Common myeloid progenitor, CD34-positive (primary cell): ENCODE results near the gene FBLN1.

ENCODE experiments used
- CTCF ChIA-PET: fragments of 350-600 bp; sonication (Branson Sonifier 250); formaldehyde crosslinking; loops from one replicate; lab custom pipeline; 2021; ENCODE audit warnings: antibody characterized with exemption; lab: Charles Lee
- POLR2A ChIA-PET: fragments of 350-600 bp; sonication (Branson Sonifier 250); formaldehyde crosslinking; loops from one replicate; lab custom pipeline; 2021; ENCODE audit warnings: antibody characterized with exemption; lab: Charles Lee
- DNase-seq, 3 donors: peaks; one replicate each; pipeline versions ENCODE4 v3.0.0 to v3.0.0-alpha.2; 2013
- H3K27ac ChIP-seq, 2 experiments: 1 replicate in 1 of 2; 2 replicates in 1 of 2; pipeline ENCODE4 v1.7.0; 2013; ENCODE audit warnings: inconsistent platforms in 2 of 2, low read length in 2 of 2, mild to moderate bottlenecking in 2 of 2, low read depth in 1 of 2, moderate library complexity in 1 of 2; ENCODE audit not compliant: severe bottlenecking in 2 of 2, insufficient read depth in 1 of 2, poor library complexity in 1 of 2
- H3K27me3 ChIP-seq, 5 experiments: replicated peaks in 2 of 5; 1 replicate in 3 of 5; 2 replicates in 2 of 5; pipeline versions ENCODE4 v1.6.1 to v1.7.0; 2013; ENCODE audit warnings: low read length in 4 of 5, mild to moderate bottlenecking in 2 of 5, moderate library complexity in 2 of 5, inconsistent platforms in 1 of 5; ENCODE audit not compliant: insufficient read depth in 5 of 5, control insufficient read depth in 4 of 5
- H3K36me3 ChIP-seq, 4 experiments: 1 replicate in 2 of 4; 2 replicates in 2 of 4; pipeline versions ENCODE4 v1.6.1 to v1.7.0; 2013; ENCODE audit warnings: low read length in 3 of 4, control low read depth in 1 of 4, mild to moderate bottlenecking in 1 of 4; ENCODE audit not compliant: control insufficient read depth in 4 of 4, insufficient read depth in 4 of 4
- H3K4me1 ChIP-seq, 4 experiments: 1 replicate in 3 of 4; 2 replicates in 1 of 4; pipeline versions ENCODE4 v1.6.1 to v1.7.1; 2013; ENCODE audit warnings: low read length in 3 of 4, mild to moderate bottlenecking in 3 of 4, control low read depth in 1 of 4, inconsistent platforms in 1 of 4, moderate library complexity in 1 of 4; ENCODE audit not compliant: control insufficient read depth in 4 of 4, insufficient read depth in 4 of 4; ENCODE audit errors: control extremely low read depth in 1 of 4
- H3K4me3 ChIP-seq, 7 experiments: 1 replicate in 4 of 7; 2 replicates in 3 of 7; pipeline versions ENCODE4 v1.5.1 to v1.7.0; 2013; ENCODE audit warnings: mild to moderate bottlenecking in 7 of 7, low read length in 6 of 7, moderate library complexity in 6 of 7, inconsistent platforms in 2 of 7, low read depth in 2 of 7, control low read depth in 1 of 7; ENCODE audit not compliant: insufficient read depth in 4 of 7, control insufficient read depth in 1 of 7; ENCODE audit errors: extremely low read depth in 1 of 7
- H3K9me3 ChIP-seq, 5 experiments: 1 replicate in 4 of 5; 2 replicates in 1 of 5; pipeline versions ENCODE4 v1.6.1 to v1.7.1; 2013; ENCODE audit warnings: low read length in 4 of 5, mild to moderate bottlenecking in 2 of 5, inconsistent platforms in 1 of 5, low read depth in 1 of 5, moderate library complexity in 1 of 5; ENCODE audit not compliant: control insufficient read depth in 4 of 5, insufficient read depth in 2 of 5; ENCODE audit errors: control extremely low read depth in 1 of 5
- WGBS: methylation state at CpG from one replicate; pipeline ENCODE4 v1.1.5; 2013; ENCODE audit not compliant: insufficient coverage; 5-methylcytosine and 5-hydroxymethylcytosine counted together

FBLN1 gene

GRCh38 chr22:45518580-45518991, 15.9 kb downstream of the FBLN1 start:
- Histone ChIP-seq H3K27ac (no peak overlapping the region), H3K4me3 (no peak overlapping the region)
- POLR2A ChIA-PET, result no interaction called here

GRCh38 chr22:45521178-45521577, 18.5 kb downstream of the FBLN1 start:
- WGBS, result 98% methylated on average over 5 of the region's 5 CpGs

More at GRCh38 chr22:45518580-45518991, 15.9 kb downstream of the FBLN1 start:
- H3K9me3 ChIP-seq, result no peaks in the 10 kb centered on the region
- CTCF ChIA-PET, result interaction anchor here (0.8 to 1.1 kb wide), 2 partner anchors 10 to 34 kb away, joined by 3 to 4 read pairs; no protein-coding TSS in a partner anchor
- no peak for DNase-seq
- no peaks in the 10 kb centered on the region for H3K4me1 ChIP-seq
- H3K27me3 ChIP-seq, result no peaks in the 10 kb centered on the region
- H3K36me3 ChIP-seq, result no peaks in the 10 kb centered on the region
- 98% methylated on average over 16 of the region's 17 CpGs for WGBS

GRCh38 chr22:45522462-45522861, 19.8 kb downstream of the FBLN1 start:
- Histone ChIP-seq H3K4me3 (no peak overlapping the region), H3K27me3 (no peaks in the 10 kb centered on the region), H3K4me1 (no peaks in the 10 kb centered on the region), H3K27ac (no peak overlapping the region), H3K36me3 (no peaks in the 10 kb centered on the region), H3K9me3 (no peaks in the 10 kb centered on the region)
- WGBS, result 89% methylated on average over 5 of the region's 5 CpGs
- ChIA-PET POLR2A (no interaction called here), CTCF (no interaction called here)
- no peak for DNase-seq

More at GRCh38 chr22:45521178-45521577, 18.5 kb downstream of the FBLN1 start:
- H3K27ac ChIP-seq, result no peak overlapping the region
- H3K4me1 ChIP-seq, result no peaks in the 10 kb centered on the region
- H3K27me3 ChIP-seq, result no peaks in the 10 kb centered on the region
- ChIA-PET POLR2A (no interaction called here), CTCF (no interaction called here)
- H3K9me3 ChIP-seq, result no peaks in the 10 kb centered on the region
- no peak overlapping the region for H3K4me3 ChIP-seq
- no peak for DNase-seq
- H3K36me3 ChIP-seq, result no peaks in the 10 kb centered on the region

GRCh38 chr22:45524157-45524556, 21.5 kb downstream of the FBLN1 start:
- Histone ChIP-seq H3K36me3 (no peaks in the 10 kb centered on the region), H3K27me3 (no peaks in the 10 kb centered on the region), H3K4me1 (no peaks in the 10 kb centered on the region), H3K9me3 (no peaks in the 10 kb centered on the region), H3K27ac (no peak overlapping the region), H3K4me3 (no peak overlapping the region)
- DNase-seq, result no peak
- POLR2A ChIA-PET, result interaction anchor here (0.6 kb wide), 1 partner anchor 1398 kb away, joined by 3 read pairs; no protein-coding TSS in a partner anchor
- CTCF ChIA-PET, result interaction anchor here (1.5 kb wide), 1 partner anchor 25 kb away, joined by 3 read pairs; no protein-coding TSS in a partner anchor
- 93% methylated on average over 4 of the region's 6 CpGs for WGBS

- no peaks in the 10 kb centered on the region for H3K9me3 ChIP-seq
- ChIA-PET POLR2A (interaction anchor here (0.6 kb wide), 1 partner anchor 1397 kb away, joined by 3 read pairs; no protein-coding TSS in a partner anchor), CTCF (interaction anchor here (1.5 kb wide), 1 partner anchor 25 kb away, joined by 3 read pairs; no protein-coding TSS in a partner anchor)
- H3K27me3 ChIP-seq, result no peaks in the 10 kb centered on the region
- H3K4me3 ChIP-seq, result no peak overlapping the region
- H3K36me3 ChIP-seq, result no peaks in the 10 kb centered on the region
- H3K4me1 ChIP-seq, result no peaks in the 10 kb centered on the region
- 88% methylated on average over 2 of the region's 5 CpGs for WGBS
- no peak overlapping the region for H3K27ac ChIP-seq
- DNase-seq, result no peak
Measured at GRCh38 chr22:45524966-45525365, 22.3 kb downstream of the FBLN1 start.

GRCh38 chr22:45525480-45525879, 22.8 kb downstream of the FBLN1 start:
- no peak for DNase-seq
- Histone ChIP-seq H3K36me3 (no peaks in the 10 kb centered on the region), H3K4me1 (no peaks in the 10 kb centered on the region), H3K27ac (no peak overlapping the region), H3K9me3 (no peaks in the 10 kb centered on the region), H3K4me3 (no peak overlapping the region), H3K27me3 (no peaks in the 10 kb centered on the region)
- 90% methylated on average over 9 of the region's 15 CpGs for WGBS
- ChIA-PET CTCF (no interaction called here), POLR2A (no interaction called here)

- H3K4me1 ChIP-seq, result no peaks in the 10 kb centered on the region
- H3K9me3 ChIP-seq, result no peaks in the 10 kb centered on the region
- H3K27me3 ChIP-seq, result no peaks in the 10 kb centered on the region
- H3K4me3 ChIP-seq, result no peak overlapping the region
- no peaks in the 10 kb centered on the region for H3K36me3 ChIP-seq
- CTCF ChIA-PET, result no interaction called here
- 98% methylated on average over 7 of the region's 8 CpGs for WGBS
- no peak overlapping the region for H3K27ac ChIP-seq
- POLR2A ChIA-PET, result no interaction called here
- no peak for DNase-seq
Measured at GRCh38 chr22:45526281-45526680, 23.6 kb downstream of the FBLN1 start.
